ENCODE data around the gene ACVR1B.

Gene ACVR1B

GRCh38 chr12:52045794-52046199, 94.3 kb downstream of the ACVR1B start:
- no peak for DNase-seq (ENCODE audit: low spot score)

Data from ecto neural progenitor cell (in vitro differentiated cells).